OCI-LY1 (cell line): ENCODE results near the gene B3GALT6.

ENCODE experiments used
- CTCF ChIP-seq: fragments of 200-600 bp; sonication (generic), shearing (Covaris generic); IDR thresholded peaks from 2 replicates; pipeline ENCODE4 v1.5.1; 2017; ENCODE audit warnings: mild to moderate bottlenecking, antibody characterized with exemption, low read length, moderate library complexity, mixed read lengths
- EZH2 ChIP-seq: fragments of 200-600 bp; sonication (generic), shearing (Covaris generic); IDR thresholded peaks from 2 replicates; pipeline ENCODE4 v1.8.0; 2017; ENCODE audit warnings: borderline replicate concordance, mixed run types, mild to moderate bottlenecking, antibody characterized with exemption, low read length, moderate library complexity, mixed read lengths

- TF ChIP-seq CTCF = no peak
- no peak for TF ChIP-seq EZH2
Observed at GRCh38 chr1:1259540-1259939, 27.5 kb downstream of the B3GALT6 start.
